NCI-H460 (cell line): ENCODE results near the gene MAMSTR. TPM values are rescaled to one million over a fixed set of nuclear protein-coding genes. Genes with fewer than 3 reads are reported as not detected.
A peak's percentile ranks its signal among the peaks of the same experiment; 100 is the strongest.
"Not testable (repeated sequence)": the region's sequence is repeated elsewhere in the genome, so short reads cannot be mapped to it uniquely, and the experiment has no call there.

Experiments used
- DNase-seq: peaks from one replicate; pipeline ENCODE4 v3.0.0-alpha.2; 2016; ENCODE audit warnings: low read depth; ENCODE audit errors: extremely low read depth
- total RNA-seq: library from RNA; depleted of rRNA; stranded (reverse); fragments of >200 nt; shearing (Covaris generic); gene quantifications from 2 replicates; pipeline ENCODE4 v1.2.3, GENCODE V29; 2014

The MAMSTR gene
- total RNA-seq, 1 experiment from 2014 or later, result 0.32 TPM

DNA sequence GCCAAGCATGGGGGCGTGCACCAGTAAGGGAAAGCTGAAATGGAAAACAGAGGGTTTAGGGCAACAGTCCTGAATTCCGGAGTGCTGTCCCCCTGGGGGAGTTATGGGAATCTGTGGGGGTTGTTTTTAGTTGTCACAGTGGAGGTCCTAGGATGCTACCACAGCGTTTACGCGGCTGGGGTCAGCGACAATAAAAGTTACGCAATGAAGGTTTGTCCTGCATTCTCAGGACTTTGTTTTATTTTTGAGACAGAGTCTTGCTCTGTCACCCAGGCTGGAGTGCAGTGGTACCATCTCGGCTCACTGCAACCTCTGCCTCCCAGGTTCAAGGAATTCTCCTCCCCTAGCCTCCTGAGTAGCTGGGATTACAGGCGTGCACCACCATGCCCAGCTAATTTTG, 25.9 kb downstream of the MAMSTR start:
- DNase-seq, result not testable (repeated sequence)

GRCh38 chr19:48689449-48689848, 30.1 kb downstream of the MAMSTR start:
- no peak for DNase-seq

DNA sequence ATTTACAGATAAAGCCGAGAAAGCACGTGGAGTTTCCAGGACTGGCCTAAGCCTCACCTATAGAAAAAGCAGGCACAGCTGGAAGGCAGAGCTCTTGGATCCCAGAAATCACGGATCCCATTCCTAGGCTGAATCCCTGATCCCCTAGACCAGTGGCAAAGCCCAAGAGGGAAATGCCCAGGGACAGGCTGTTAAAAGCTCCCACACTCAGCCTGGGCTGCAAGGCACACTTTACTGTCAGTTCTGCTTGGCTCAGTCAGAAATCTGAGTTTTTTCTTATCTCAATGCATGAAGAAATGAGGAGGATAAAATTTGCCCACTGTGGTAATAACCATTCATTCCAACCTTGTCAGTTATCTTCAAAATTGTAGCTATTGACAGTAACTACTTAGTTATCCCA, 31.7 kb downstream of the MAMSTR start:
- no peak for DNase-seq

- not testable (repeated sequence) for DNase-seq
Measured at GRCh38 chr19:48686637-48687036, 32.9 kb downstream of the MAMSTR start.

GRCh38 chr19:48686088-48686487, 33.4 kb downstream of the MAMSTR start:
- no peak for DNase-seq

GRCh38 chr19:48685583-48685982, 33.9 kb downstream of the MAMSTR start:
- no peak for DNase-seq

GRCh38 chr19:48683349-48683748, 36.2 kb downstream of the MAMSTR start:
- DNase-seq, result no peak

- no peak for DNase-seq
Measured at GRCh38 chr19:48681127-48681470, 38.4 kb downstream of the MAMSTR start.

- no peak for DNase-seq
Measured at GRCh38 chr19:48680436-48681126, 38.9 kb downstream of the MAMSTR start.

GRCh38 chr19:48680006-48680405, 39.5 kb downstream of the MAMSTR start:
- DNase-seq, result not testable (repeated sequence)

GRCh38 chr19:48678201-48678600, 41.3 kb downstream of the MAMSTR start:
- no peak for DNase-seq

DNA sequence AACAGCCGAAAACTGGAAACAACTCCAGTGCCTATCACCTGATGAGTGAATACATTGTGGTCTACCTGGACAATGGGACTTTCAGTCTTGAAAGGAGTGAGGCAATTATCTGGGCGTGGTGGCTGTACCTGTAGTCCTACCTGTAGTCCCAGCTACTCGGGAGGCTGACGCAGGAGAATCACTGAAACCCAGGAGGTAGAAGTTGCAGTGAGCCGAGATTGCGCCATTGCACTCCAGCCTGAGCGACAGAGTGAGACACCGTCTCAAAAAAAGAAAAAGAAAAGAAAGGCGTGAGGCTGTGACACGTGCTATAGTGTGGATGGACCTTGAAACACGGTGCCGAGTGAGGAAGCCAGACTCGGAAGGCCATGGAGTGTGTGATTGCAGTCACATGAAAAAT, 42.6 kb downstream of the MAMSTR start:
- DNase-seq, result no peak

DNA sequence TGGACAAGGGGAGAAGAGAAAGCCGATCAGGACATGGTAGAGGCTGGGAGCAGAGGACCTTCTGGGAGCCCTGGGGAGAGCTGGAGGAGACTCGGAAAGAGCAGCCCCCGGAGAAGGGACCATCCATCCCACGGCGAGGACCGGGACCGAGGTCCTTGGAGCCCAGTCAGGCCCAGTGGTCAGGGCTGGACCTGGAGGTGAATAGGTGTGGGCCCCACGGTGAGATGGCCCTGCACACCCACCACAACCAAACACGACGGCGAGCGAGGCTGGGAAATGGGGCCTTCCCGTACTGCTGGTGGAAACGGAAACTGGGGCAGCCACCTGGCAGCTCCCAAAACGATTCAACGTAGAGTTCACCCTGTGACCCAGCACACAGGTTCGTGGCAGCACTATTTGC, 43.0 kb downstream of the MAMSTR start:
- DNase-seq, result no peak

GRCh38 chr19:48674921-48675824, 44.4 kb downstream of the MAMSTR start:
- peak; percentile 76 for DNase-seq

DNA sequence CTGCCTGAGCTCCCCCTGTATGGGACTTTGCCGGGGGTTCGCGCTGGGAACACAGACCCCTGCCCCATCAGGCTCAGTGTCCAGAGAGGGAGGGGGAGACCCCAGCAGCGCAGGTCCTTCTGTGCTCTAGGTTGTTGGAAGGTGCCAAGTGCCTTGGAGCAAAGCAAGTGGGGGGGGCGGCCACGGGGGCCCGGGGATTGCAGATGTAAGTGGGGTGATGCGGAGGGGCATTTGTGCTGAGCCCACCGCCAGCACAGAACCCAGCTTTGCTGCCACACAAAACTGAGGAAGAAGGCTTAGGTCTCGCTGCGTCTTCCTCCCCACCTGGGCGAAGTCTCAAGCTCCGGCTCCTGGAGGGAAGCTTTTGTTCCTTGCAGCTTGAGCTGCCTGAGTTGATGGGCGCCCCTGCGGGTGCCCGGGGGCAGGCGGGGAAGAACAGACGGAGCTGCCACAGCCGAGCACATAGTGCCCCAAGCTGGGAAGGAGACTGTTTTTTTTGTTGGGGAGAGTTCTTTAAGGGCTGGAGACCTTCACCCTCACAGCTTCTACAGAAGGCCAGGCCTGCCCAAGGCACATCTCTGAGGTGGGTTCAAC, 45.2 kb downstream of the MAMSTR start:
- DNase-seq, result no peak

DNA sequence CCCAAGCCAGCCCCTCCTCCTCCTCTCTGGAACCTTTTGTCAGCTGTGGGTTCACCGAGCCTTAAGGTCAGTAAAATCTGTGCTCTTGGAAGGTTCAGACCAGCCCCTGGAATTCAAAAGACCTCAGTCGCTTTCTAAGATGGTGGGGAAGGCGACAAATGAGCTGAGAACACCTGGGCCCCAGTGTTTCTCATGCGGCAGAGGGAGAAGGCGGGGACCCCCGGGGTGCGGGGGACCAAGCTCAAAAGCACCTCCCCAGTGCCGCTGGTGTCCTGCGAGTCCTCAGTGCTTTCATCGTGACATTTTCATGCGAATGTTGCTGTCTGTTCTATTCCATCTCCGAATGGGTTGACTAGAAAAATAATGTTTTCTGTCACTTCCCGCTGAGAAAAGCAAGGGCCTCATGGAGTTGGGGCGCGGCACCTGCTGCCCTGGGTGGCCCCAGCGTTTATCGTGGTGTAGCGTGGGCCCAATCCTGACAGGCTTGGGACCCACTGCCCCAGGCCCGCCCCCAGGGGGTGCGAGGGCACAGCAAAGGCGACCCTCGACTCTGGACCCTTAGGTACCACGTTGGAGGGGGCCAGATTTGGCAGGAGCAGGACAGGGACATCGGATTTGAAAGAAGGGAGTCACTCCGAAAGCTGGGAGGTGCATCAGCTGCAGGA, 46.0 kb downstream of the MAMSTR start:
- no peak for DNase-seq

DNA sequence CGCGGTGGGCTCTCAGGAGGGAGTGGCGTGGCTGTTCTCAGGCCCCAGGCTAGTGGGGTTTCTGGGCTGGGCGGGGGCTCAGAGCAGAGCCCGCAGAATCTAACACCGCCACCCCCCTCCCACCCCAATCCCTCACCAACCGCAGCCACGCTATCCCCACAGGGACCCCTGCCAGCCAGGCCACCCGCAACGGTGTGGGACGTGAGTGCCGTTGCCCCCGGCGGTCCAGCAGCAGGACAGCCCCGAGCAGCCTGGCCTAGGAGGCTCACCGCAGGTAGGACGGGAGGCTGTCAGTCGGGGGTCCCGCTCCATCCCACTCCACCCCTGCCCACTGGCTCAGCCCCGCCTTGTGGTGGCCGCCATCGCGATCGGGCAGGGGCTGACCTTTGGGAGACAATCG, 46.5 kb downstream of the MAMSTR start, which contains the start of gene NTN5:
Gene NTN5, minus strand, starts transcription at position 24 of the 400 bp plus-strand sequence. CDS start 2,031 bp downstream, outside the sequence.
- no peak for DNase-seq

DNA sequence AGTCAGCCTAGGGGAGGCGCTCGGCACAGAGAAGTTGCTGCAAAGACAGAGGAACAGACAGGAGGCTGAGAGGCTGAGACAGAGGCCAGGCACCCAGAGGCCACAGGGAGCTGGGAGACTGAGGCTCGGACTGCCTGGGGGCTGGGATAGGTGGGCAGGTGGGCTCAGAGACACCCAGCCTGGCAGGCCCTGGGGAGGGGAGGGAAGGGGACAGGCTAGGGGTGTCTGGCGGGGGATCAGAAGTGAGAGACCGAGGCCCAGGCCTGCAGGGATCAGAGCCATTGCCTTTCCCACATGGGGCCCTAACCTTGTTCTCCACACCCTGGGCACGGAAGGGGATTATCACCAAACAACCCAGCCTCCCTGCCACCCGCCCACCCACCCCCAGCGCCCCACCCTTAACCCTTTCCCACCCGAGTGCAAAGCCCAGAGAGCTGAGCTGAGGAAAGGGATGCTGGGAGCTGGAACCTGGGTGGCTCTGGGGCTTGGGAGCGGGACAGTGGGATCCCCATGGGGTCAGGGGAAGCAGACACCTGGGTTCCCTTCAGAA, 48.0 kb downstream of the MAMSTR start:
- no peak for DNase-seq

DNA sequence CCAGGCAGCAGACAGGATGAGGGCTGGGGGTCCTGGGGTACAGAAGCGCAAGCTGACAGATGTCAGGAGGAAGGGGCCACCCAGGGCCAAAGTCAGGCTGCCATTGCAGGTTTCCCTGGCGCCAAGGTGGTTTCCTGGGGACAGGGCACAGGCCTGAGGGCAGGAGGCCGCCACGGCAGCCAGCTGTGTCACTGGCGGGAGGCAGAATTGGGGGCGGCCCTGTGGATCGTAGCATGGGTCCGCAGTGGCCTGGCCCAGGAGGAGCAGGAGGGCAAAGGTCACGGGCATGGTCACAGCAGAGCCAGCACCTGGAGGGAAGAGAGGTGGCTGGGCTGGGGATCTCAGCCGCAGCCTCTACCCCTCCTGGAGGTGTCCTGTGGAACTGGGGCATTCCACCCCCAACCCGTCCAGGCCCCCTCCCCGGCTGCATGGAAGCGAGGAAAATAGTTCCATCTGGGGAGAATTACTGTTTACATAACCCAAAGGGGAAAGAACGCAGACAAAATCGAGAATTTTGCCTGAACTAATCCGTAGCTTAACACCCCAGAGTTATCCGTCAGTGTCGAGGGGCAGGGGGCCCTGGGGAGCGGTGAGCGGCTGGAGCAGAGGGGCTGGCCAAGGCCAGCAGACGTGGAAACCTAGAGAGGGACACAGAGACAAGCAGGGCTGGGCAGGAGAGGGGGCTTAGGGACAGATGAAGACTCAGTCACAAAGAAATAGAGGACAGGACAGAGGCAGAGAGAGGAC, 48.7 kb downstream of the MAMSTR start:
- DNase-seq, result no peak
